ENCODE results near the gene ZCWPW1. TPM values are rescaled to one million over a fixed set of nuclear protein-coding genes. Genes with fewer than 3 reads are reported as not detected.
"Not testable (repeated sequence)": the region's sequence is repeated elsewhere in the genome, so short reads cannot be mapped to it uniquely, and the experiment has no call there.

The ZCWPW1 gene
- total and polyA plus RNA-seq, 2 of the 13 experiments (the other 11 are each of a cell fraction or from before 2014, with no cell fraction given), result 2.4 to 2.5 TPM

DNA sequence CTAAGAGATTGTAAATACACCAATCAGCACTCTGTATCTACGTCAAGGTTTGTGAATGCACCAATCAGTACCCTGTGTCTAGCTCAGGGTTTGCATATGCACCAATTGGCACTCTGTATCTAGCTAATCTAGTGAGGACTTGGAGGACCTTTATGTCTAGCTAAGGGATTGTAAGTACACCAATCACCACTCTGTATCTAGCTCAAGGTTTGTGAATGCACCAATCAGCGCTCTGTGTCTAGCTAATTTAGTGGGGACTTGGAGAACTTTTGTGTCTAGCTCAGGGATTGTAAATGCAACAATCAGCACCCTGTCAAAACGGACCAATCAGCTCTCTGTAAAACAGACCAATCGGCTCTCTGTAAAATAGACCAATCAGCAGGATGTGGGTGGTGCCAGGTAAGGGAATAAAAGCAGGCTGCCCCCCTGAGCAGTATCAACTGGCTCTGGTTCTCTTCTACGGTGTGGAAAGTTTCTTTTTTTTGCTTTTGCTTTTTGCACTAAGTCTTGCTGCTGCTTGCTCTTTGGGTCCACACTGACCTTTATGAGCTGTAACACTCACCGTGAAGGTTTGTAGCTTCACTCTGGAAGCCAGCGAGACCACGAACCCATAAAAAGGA, 46.2 kb downstream of the ZCWPW1 start:
- intact Hi-C loops (cut with micrococcal nuclease; ENCODE audit: unreplicated experiment); BruUV-seq (replicated peaks); CTCF ChIA-PET (ENCODE audit: low intra/inter-chr PET ratio, low total read pairs); H3K27me3 ChIP-seq (ENCODE audit: control insufficient read depth in 1 of 2, insufficient read depth in 2 of 2, low read length in 2 of 2); H3K79me2 ChIP-seq (ENCODE audit: insufficient read depth, low read length); H3K36me3 ChIP-seq (replicated peaks in 1 of 2; ENCODE audit: control insufficient read depth in 1 of 2, insufficient read depth in 2 of 2, low read length in 2 of 2); H3K27ac ChIP-seq (ENCODE audit: extremely low read length, insufficient read depth, low read length); H4K20me1 ChIP-seq (ENCODE audit: insufficient read depth, low read length); H3K9me3 ChIP-seq (ENCODE audit: low read length); in situ Hi-C loops (cut with HindIII; ENCODE audit: extremely low pct_ligation_motif_present, low pct_unique_long_range_greater_than_20kb): not testable (repeated sequence)
- POLR2A ChIA-PET, result interaction anchor here (0.7 to 3.0 kb wide), 16 partner anchors 8 to 291 kb away, joined by 3 to 28 read pairs (median 3); partner anchors contain the start of genes FBXO24, GNB2, LAMTOR4 and MEPCE
- H3K4me2 ChIP-seq (ENCODE audit: low read depth, low read length), result peak overlapping the region; percentile 84
- DNase-seq (ENCODE audit: low spot score), result peak; percentile 38
- peak; percentile 71 for TF ChIP-seq POLR2G (IDR thresholded peaks at IDR 0.05; ENCODE audit: low read depth, low read length)
- peak; percentile 69 to 73; a peak in 3 of 4 replicates for TF ChIP-seq POLR2A (IDR thresholded peaks at IDR 0.05; ENCODE audit: insufficient read depth in 1 of 2, low read depth in 2 of 2, low read length in 2 of 2)
- peak; percentile 79 for TF ChIP-seq ZMYM4 (CRISPR knock-in tag; IDR thresholded peaks at IDR 0.05)
- TF ChIP-seq PHF21A (CRISPR knock-in tag; IDR thresholded peaks at IDR 0.05), result 0 out of 2 replicates have a peak, but pooled peaks have one; percentile 24
- peak; percentile 25; the same call in 1 of the 2 replicates for TF ChIP-seq REPIN1 (CRISPR knock-in tag; IDR thresholded peaks at IDR 0.05; ENCODE audit: borderline replicate concordance, low read depth)
- TF ChIP-seq SNAPC2 (CRISPR knock-in tag; IDR thresholded peaks at IDR 0.05), result 0 out of 2 replicates have a peak, but pooled peaks have one; percentile 33
- TF ChIP-seq NFYC (CRISPR knock-in tag; IDR thresholded peaks at IDR 0.05), result peak; percentile 84
- TF ChIP-seq TARDBP (CRISPR knock-in tag; IDR thresholded peaks at IDR 0.05), result 0 out of 2 replicates have a peak, but pooled peaks have one; percentile 29
- TF ChIP-seq, protein P1, sequence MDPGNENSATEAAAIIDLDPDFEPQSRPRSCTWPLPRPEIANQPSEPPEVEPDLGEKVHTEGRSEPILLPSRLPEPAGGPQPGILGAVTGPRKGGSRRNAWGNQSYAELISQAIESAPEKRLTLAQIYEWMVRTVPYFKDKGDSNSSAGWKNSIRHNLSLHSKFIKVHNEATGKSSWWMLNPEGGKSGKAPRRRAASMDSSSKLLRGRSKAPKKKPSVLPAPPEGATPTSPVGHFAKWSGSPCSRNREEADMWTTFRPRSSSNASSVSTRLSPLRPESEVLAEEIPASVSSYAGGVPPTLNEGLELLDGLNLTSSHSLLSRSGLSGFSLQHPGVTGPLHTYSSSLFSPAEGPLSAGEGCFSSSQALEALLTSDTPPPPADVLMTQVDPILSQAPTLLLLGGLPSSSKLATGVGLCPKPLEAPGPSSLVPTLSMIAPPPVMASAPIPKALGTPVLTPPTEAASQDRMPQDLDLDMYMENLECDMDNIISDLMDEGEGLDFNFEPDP (CRISPR knock-in tag; conservative IDR thresholded peaks at IDR 0.05), result 0 out of 2 replicates have a peak, but pooled peaks have one; percentile 13
- TF ChIP-seq ZFX (CRISPR knock-in tag; IDR thresholded peaks at IDR 0.05; ENCODE audit: low read depth), result peak; percentile 14; the same call in 1 of the 2 replicates
- TF ChIP-seq, protein P2, sequence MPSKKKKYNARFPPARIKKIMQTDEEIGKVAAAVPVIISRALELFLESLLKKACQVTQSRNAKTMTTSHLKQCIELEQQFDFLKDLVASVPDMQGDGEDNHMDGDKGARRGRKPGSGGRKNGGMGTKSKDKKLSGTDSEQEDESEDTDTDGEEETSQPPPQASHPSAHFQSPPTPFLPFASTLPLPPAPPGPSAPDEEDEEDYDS (CRISPR knock-in tag; IDR thresholded peaks at IDR 0.05), result peak; percentile 95
- TF ChIP-seq MAFF (IDR thresholded peaks at IDR 0.05; ENCODE audit: low read depth, low read length), result peak; percentile 23; the same call in 1 of the 2 replicates
- TF ChIP-seq ZNF501 (CRISPR knock-in tag; IDR thresholded peaks at IDR 0.05), result peak; percentile 72; the same call in 1 of the 2 replicates
- peak; percentile 89 for TF ChIP-seq NFYB (CRISPR knock-in tag; IDR thresholded peaks at IDR 0.05)
- TF ChIP-seq, protein P3, sequence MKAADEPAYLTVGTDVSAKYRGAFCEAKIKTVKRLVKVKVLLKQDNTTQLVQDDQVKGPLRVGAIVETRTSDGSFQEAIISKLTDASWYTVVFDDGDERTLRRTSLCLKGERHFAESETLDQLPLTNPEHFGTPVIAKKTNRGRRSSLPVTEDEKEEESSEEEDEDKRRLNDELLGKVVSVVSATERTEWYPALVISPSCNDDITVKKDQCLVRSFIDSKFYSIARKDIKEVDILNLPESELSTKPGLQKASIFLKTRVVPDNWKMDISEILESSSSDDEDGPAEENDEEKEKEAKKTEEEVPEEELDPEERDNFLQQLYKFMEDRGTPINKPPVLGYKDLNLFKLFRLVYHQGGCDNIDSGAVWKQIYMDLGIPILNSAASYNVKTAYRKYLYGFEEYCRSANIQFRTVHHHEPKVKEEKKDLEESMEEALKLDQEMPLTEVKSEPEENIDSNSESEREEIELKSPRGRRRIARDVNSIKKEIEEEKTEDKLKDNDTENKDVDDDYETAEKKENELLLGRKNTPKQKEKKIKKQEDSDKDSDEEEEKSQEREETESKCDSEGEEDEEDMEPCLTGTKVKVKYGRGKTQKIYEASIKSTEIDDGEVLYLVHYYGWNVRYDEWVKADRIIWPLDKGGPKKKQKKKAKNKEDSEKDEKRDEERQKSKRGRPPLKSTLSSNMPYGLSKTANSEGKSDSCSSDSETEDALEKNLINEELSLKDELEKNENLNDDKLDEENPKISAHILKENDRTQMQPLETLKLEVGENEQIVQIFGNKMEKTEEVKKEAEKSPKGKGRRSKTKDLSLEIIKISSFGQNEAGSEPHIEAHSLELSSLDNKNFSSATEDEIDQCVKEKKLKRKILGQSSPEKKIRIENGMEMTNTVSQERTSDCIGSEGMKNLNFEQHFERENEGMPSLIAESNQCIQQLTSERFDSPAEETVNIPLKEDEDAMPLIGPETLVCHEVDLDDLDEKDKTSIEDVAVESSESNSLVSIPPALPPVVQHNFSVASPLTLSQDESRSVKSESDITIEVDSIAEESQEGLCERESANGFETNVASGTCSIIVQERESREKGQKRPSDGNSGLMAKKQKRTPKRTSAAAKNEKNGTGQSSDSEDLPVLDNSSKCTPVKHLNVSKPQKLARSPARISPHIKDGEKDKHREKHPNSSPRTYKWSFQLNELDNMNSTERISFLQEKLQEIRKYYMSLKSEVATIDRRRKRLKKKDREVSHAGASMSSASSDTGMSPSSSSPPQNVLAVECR (CRISPR knock-in tag; IDR thresholded peaks at IDR 0.05; ENCODE audit: borderline replicate concordance), result peak; percentile 36; the same call in 1 of the 2 replicates
- TF ChIP-seq ARID2 (CRISPR knock-in tag; IDR thresholded peaks at IDR 0.05; ENCODE audit: borderline replicate concordance), result 0 out of 2 replicates have a peak, but pooled peaks have one; percentile 50
- 0 out of 2 replicates have a peak, but pooled peaks have one; percentile 34 for TF ChIP-seq TAF1 (CRISPR knock-in tag; IDR thresholded peaks at IDR 0.05)
- peak; percentile 38; the same call in 1 of the 2 replicates for TF ChIP-seq SAP130 (CRISPR knock-in tag; IDR thresholded peaks at IDR 0.05; ENCODE audit: low read depth)
- peak; percentile 81 for TF ChIP-seq POLR2AphosphoS5 (IDR thresholded peaks at IDR 0.05; ENCODE audit: low read depth, low read length)
- WGBS (ENCODE audit: low lambda C conversion rate), result 8% methylated on average over 7 of the region's 8 CpGs
- H2AFZ ChIP-seq (ENCODE audit: low read length), result peak overlapping the region; percentile 89
- H3K4me3 ChIP-seq (replicated peaks in 1 of 3; ENCODE audit: insufficient read depth in 1 of 3, low read depth in 2 of 3, low read length in 3 of 3), result peak overlapping the region; percentile 40 to 57 (median 46)
- peak; percentile 83 for ATAC-seq
- peak; percentile 28 for FAIRE-seq
- peaks cover 12% of the 10 kb centered on the region for H3K4me1 ChIP-seq (ENCODE audit: insufficient read depth, low read length)
- H3K9ac ChIP-seq (ENCODE audit: insufficient read depth, low read depth, low read length), result peak overlapping the region; percentile 33; the same call in 1 of the 2 replicates

Measured in HepG2 (cell line).